Muscle of back (tissue), 11 donors: Measurements from ENCODE around the gene TMEM156. TPM values are rescaled to one million over a fixed set of nuclear protein-coding genes. Genes with fewer than 3 reads are reported as not detected.
"Not testable (repeated sequence)": the region's sequence is repeated elsewhere in the genome, so short reads cannot be mapped to it uniquely, and the experiment has no call there.

Experiments
- DNase-seq, 3 donors: peaks; one replicate each; pipeline versions ENCODE4 v3.0.0 to v3.0.0-alpha.2; 2013
- polyA plus RNA-seq, 10 donors: library from polyadenylated mRNA; unstranded; fragments of 120-200 nt; gene quantifications; one replicate each; pipeline ENCODE4 v1.2.1, GENCODE V29; 2013; ENCODE audit not compliant: insufficient read length in 10 of 10

TMEM156 gene
- polyA plus RNA-seq, 10 donors, result 0.09 to 0.90 (median 0.31) TPM; not detected in 2

DNA sequence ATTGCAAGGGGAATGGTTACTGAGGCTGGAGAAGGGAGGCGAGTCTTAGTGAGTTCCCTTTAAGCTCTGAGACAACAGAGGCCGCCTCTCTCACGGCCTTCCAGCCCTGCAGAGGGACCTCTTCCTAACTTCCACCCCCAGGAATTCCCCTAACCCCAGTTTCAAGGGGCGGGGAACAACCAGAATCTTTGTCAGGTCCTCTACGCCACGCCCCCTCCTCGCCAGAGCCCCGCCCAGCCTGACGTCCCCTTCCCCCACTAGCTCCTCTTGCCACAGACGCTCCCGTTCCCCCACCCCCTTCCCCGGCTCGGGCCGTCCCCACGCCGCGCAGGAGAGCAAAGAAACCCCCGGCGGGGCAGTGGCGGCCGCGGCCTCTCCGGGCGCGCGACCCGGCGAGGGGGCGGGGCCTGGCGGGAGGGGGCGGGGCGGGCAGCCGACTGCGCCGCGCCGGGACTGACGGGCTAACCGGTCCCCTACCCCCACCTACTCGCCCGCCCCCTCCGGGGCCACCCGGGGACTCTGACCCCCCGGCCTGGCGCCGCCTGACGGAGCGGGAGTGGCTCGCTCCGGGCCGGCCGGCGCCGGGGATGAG is 12.3 kb upstream of the TMEM156 start:
- peak; percentile 81 to 92 (median 89) for DNase-seq

DNA sequence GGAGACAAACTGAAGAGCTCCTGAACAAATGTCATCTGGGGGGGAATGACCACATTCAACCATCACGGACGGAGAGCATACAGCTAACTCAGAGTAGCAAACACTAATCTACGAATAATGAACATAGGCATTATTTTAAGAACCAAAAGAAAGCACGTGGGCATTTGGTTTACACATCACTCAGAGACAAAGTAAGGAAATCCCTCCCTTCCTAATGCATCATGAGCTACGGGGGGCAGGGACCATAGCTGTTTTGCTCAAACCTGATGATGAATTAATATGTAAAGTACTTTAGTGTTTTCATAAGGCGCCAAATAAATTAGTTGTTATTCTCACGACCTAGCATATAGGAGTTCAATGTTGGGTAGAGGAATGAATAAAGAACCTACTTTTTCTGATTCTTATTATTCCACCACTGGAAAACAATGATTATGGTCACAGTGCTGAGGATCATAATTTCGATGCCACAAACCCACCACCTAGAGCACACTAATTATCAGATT is 11.7 kb upstream of the TMEM156 start:
- DNase-seq, result peak in 2 of 3 donors; percentile 9 to 46

DNA sequence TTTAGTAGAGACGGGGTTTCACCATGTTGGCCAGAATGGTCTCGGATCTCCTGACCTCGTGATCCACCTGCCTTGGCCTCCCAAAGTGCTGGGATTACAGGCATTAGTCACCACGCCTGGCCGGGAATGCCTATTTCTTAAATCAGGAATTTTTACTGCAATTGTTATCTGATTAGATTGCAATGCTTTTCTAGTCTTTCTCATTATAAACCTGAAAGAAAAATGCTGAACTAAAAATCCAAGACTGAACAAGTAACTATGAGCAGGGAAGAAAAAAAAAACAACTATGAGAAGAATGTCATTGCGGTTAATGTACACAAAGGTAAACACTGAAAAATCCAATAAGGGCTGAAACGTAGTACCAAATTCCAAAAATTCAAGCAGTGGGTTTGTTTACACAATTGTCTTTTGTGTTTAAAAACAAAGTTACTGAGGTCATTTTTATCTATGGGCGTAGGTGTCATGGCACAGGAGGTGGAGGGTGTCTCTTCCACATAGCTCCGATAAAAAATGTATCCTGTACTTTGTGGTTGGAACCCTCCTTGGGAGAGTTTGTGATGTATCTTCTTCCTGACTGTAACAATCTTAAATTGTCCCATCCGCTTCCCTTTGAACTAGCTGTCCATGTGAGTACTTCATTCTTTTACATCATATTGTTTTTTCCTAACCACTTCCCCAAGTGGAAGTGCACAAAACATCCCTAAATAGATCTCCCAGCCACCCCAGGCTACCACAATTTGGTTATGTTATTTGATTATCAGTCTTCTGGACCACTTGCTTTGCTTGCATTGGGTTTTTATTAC is 11.1 kb upstream of the TMEM156 start:
- peak in 1 of 3 donors; percentile 15 for DNase-seq

DNA sequence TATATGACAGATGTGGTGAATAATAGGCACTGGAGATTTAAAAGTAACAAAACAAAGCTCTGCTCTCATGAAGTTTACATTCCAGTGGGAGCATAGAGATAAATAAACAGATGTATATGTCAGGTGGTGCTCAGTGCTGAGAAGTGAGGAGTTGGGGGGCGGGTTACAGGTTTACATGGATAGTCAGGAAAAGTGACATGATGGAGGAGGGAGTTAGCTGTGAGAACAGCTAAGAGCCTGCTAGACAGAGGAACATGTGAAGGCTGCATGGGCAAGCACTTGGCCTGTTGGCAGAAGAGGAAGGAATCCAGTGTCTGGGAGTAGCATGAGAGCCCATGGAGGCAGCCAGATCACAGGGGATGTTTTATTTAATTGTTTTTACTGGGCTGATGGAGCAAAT is 10.2 kb upstream of the TMEM156 start:
- DNase-seq, result no peak

DNA sequence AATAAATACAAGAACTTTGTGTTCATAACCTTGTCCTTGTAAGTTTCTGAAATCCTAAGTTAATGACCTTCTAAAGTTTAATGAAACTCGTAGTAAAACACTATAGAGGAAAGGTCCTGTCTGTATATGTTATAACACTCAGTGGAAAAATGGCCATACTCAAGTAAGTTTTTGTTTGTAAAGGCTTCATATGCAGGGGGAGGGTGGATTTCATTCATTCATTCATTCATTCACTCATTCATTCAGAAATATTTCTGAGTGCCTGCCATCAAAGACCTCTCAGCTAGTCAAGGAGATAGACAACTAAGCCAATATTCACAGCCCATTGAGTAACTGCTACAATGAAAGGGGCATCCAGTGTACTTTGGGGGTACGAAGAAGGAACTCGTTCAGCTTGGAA is 6.9 kb upstream of the TMEM156 start:
- no peak for DNase-seq

DNA sequence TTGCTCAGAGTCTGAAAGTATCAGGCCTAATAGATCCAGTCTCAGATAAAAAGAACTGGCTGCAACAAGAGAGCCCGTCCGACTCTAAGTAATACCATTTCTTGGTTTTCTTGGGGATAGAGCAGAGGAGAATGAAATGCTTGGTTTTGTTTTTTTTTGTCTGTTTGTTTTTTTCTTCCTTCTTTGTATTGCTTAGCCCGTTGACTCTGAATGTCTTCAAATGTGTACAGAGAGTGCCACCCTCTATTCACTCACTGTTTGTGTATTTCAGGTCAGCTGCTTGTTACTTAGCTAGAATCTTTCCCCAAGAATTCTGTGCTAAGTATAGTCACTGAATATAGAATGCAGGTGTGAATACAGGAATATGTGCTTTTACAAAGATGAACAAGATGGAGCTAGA is 5.7 kb upstream of the TMEM156 start:
- DNase-seq, result no peak

DNA sequence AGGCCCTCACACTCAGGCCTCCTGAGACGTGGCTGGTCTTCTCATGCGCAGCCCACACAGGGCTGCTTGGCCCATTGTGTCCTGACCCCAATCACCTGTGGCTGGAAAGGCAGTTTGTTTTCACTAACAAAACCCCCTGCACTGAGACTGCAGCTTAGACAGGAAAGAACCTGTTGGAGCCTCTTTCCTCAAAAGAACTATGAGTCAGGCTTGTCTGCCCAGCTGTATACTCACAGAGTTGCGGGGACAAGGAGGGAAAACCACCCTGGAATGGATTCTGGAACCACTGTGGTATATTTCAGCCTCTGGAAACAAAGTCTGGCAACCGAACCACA is 5.2 kb upstream of the TMEM156 start:
- no peak for DNase-seq

DNA sequence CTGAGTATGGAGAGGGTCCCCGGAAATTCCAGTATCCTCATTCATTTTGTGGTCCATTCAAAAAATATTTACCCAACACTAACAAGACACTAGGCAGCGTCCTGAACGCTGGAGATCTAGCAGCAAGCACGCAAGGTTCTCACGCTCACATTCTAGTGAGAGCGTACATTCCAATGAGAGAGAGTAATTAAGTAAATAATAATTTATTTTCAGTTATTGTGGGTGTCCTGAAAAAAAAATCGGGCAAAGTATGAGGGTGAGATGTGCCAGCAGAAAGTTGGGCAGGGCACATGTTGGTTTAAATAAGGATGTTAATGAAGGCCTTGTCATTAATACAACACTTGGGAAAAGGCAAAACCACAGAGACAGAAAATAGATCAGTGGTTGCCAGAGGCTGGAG is 4.0 kb upstream of the TMEM156 start:
- no peak for DNase-seq

DNA sequence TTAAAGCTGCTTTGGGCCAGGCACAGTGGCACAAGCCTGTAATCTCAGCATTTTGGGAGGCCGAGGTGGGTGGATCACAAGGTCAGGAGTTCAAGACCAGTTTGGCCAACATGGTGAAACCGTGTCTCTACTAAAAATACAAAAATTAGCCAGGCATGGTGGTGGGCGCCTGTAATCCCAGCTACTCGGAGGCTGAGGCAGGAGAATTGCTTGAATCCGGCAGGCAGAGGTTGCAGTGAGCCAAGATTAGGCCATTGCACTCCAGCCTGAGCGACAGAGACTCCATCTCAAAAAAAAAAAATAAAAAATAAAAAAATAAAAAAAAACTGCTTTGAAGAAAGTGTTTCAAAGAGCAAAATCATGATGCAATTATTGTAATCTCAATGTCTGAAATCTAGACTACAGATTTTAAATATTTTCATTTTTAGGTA is 604 bp downstream of the TMEM156 start:
- not testable (repeated sequence) for DNase-seq

DNA sequence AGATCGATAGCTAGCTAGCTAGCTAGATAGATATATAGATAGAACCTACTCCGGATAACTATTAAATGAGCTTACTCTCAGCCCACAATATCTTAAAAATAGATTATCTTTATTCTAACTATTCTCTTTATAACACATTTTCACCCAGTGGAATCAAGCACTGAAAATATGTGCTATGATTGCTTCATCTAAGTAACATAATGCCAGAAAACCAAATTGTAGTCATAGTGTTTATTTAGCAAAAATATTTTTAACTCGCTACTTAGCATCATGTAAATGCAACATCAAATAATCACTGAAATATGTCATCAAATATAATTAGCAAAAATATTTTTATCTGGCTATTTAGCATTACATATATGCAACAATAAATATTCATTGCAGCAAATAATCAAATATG is 1.5 kb downstream of the TMEM156 start:
- no peak for DNase-seq

DNA sequence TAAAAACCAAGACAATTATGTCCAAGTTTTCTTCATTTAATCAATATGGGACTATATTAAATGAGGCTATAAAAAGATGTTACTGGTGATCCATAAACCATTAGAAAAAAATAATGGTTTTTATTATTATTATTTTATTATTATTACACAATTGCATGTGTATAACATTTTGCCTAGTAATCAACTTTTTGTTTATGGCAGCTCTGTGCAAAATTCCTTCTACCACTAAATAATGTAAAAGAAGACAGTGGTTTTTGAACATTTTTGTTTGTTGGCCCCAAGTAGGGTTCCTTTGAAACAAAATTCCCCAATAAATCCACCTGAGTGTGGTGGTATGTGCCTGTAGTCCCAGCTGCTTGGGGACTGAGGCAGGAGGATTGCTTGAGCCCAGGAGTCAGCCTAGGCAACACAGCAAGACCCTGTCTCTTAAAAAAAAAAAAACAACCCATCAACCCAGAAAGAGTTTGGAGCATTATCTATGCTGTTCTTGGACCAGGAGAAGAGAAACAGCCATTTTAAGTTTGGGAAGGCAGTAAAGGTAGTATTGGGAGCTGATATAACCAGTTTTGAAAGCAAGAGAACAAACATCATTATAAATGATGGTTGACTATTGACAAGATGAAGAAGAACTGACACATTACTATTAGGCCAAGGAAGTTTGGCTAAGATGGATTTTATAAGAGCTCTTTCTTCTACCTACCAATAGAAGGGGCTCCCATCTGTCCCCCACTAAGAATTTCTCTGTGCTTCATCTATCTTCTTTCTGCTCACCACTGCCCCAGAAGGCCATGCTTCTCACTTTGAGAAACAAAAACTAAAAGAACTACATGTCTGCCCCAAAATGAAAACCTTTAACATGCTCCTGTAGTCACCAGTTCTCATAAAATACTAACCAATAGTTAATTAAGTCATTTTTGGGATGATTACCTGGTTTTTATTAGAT is 2.2 kb downstream of the TMEM156 start:
- DNase-seq, result no peak

DNA sequence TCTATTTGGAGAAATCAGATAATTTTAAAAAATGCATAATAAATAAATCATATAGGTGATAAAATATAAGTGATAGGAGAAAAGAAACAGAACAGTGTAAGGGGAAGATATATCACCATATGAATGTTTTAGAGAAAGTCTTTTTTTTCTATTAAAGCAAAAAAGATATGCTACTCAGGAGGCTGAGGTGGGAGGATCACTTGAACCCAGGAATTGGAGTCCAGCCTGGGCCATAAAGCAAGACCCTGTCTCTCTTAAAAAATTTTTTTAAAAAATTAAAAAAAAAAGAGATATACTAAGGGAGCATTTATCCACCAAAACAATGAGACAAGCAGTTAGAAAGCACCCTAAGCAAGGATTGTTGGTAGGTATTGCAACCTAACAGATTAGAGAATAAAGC is 6.1 kb downstream of the TMEM156 start:
- no peak for DNase-seq

DNA sequence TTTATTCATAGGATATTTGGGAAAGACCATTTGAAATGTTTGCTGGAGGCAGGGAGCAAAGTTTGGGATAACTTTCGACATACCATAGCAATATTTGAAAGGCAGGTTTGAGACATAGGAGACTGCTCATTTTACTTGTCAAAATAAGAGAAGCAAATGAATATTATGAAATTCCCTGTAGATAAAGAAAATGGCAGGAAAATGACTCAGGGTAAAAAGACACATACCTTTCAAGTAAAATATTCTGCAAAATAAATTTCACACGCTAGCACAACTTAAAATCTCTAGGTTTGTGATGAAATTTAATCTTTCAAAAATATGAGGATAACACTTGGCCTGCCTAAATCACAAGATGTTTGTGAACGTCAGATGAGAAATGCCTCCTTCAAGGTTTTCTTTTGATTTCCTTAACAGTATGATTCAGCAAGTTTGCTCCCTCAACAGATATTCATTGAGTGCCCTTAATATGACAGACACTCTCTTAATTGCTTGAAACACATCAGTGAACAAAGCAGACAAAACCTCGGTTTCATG is 6.6 kb downstream of the TMEM156 start:
- no peak for DNase-seq

DNA sequence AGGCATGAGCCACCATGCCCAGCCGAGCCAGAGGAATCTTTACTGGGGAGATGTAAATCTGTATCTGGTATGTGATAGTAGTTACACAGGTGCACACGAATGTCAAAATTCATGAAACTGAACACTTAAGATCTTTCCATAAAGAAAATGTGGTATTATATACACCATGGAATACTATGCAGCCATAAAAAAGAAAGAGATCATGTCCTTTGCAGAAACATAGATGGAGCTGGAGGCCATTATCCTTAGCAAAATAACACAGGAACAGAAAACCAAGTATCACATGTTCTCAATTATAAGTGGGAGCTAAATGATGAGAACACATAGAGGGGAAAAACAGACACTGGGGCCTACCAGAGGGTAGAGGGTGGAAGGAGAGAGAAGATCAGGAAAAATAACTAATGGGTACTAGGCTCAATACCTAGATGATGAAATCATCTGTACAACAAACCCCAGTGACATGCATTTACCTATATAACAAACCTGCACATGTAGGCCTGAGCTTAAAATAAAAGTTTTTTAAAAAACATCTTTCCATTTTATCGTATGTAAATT is 7.8 kb downstream of the TMEM156 start:
- DNase-seq, result no peak

DNA sequence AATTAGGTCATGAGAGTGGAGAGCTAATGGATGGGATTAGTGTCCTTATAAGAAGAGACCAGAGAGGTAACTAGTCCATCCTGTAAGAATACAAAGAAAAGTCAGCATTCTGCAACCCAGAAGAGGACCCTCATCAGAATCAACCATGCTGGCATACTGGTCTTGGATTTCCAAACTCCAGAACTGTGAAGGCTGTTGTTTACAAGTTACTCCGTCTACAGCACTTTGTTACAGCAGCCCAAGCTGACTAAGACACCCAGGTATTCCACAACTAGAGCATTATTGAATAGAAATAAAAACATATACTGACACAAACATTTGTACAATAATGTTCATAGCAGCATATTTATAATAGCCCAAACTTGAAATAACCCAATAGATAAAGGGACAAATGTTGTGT is 9.2 kb downstream of the TMEM156 start:
- DNase-seq, result no peak

DNA sequence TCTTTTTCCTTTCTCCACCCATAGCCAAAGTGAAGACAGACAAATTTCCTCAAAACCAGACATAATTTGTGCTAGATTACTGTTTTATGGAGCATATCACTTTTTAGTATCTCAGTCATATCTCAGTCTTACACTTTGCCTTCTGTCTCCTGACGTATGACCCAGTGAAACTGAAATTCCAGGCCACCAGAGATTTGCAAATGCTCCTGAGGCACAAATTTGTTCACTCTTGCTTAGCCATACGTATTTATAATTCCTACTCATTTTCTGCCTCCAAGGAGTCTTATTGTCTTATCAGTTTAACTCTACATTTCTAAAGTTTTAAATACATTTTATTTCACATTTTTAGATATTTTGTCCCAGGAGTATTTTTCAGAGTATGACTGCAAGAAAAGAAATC is 10.0 kb downstream of the TMEM156 start:
- DNase-seq, result no peak

DNA sequence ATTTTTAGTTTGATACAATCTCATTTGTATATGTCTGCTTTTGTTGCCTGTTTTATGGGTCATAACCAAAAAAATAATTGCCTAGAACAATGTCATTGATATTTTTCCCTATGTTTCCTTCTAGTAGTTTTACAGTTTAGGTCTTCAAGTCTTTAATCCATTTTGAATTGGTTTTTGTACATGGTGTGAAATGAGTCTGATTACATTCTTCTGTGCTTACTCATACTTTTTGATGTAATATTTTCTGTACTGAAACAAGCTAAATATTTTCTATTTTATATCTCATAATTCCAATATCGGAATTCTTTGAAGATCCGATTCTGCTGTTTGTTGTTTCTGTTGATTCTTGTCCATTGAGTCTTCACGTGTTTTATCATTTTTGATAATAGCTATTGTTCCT is 10.6 kb downstream of the TMEM156 start:
- DNase-seq, result no peak

DNA sequence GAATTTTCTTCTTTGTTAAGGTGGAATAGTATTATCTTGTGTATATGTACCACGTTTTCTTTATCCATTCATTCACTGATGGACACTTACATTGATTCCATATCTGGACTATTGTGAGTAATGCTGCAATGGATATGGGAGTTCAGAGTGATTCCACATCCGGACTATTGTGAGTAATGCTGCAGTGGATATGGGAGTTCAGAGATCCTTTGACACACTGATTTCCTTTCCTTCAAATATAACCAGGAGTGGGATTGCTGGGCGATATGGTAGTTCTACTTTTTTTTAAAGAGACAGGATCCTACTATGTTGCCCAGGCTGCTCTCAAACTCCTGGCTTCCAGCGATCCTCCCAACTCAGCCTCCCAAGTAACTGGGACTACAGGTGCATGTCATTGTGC is 12.1 kb downstream of the TMEM156 start:
- DNase-seq, result no peak

DNA sequence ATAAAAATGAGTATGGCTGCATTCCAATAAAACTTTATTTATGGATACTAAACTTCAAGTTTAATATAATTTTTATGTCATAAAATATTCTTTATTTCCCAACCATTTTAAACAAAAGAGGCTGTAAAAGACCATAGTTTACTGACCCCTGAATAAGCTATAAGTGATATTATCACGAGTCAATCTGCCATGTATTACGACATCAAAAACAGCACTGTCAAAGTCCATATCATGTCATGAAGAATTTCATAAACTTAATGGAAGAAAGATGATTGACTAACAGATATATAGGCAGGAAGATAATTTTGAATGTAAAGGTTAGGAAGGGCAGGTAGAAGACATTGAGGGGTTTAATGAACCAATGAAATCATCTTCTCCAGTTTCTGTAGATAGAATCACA is 18.2 kb downstream of the TMEM156 start:
- no peak for DNase-seq

DNA sequence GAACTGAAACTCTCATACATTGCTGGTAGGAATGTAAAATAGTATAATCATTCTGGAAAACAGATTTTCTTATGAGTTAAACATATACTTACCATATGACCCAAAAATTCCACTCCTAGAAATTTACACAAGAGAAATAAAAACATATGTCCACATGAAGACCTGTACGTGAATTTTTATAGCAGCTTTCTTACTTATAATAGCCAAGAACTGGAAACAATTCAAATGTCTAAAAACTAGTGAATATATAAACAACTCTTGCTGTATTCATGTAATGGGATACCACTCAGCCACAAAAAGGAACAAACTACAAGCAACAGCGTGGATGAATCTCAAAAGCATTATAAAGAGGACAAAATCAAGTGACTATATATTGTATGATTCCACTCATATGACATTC is 27.5 kb downstream of the TMEM156 start:
- DNase-seq, result peak in 1 of 3 donors; percentile 13

DNA sequence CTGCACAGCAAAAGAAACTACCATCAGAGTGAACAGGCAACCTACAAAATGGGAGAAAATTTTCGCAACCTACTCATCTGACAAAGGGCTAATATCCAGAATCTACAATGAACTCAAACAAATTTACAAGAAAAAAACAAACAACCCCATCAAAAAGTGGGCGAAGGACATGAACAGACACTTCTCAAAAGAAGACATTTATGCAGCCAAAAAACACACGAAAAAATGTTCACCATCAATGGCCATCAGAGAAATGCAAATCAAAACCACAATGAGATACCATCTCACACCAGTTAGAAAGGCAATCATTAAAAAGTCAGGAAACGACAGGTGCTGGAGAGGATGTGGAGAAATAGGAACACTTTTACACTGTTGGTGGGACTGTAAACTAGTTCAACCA is 30.2 kb downstream of the TMEM156 start:
- DNase-seq, result not testable (repeated sequence)

DNA sequence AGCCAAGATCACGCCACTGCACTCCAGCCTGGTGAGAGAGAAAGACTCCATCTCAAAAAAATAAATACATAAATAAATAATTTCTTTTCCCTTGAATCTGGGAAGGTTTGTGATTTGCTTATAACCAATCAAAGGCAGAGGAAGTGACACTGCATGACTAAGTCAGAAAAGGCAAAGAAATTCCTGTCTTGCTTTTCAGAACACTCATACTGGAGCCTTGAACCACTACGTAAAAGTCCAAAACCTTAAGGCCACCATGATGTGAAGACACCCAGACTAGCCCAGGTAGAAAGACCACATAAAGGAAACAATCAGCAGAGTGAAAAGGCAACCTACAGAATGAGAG is 36.6 kb downstream of the TMEM156 start:
- no peak for DNase-seq
